K562 (cell line): Measurements from ENCODE around the gene HIPK2. TPM values are rescaled to one million over a fixed set of nuclear protein-coding genes. Genes with fewer than 3 reads are reported as not detected.
A peak's percentile ranks its signal among the peaks of the same experiment; 100 is the strongest.

Experiments used
- ATAC-seq: fragments of 200-7000 bp; cut with Tn5 transposase; 3 replicates; pipeline ENCODE4 v1.9.1; 2020; ENCODE audit warnings: moderate library complexity
- BruUV-seq: library from RNA; stranded (reverse); fragments of 400-500 nt; replicated peaks from 2 replicates; lab custom pipeline; 2021; lab: Mats Ljungman, UMichigan
- CTCF ChIA-PET: fragments of 300-600 bp; formaldehyde crosslinking; extraction: SDS; loops from one replicate; lab custom pipeline; 2021; ENCODE audit warnings: low intra/inter-chr PET ratio; lab: Yijun Ruan, JAX
- POLR2A ChIA-PET: fragments of 300-600, 350-650 bp; sonication (Branson Sonifier 250); formaldehyde crosslinking; extraction: SDS; loops from one replicate; lab custom pipeline; 2021; ENCODE audit warnings: antibody characterized with exemption, inconsistent platforms; lab: Yijun Ruan, JAX
- DNase-seq, 4 experiments: peaks; one replicate each; pipeline versions ENCODE4 v3.0.0 to v3.0.0-alpha.2; 2011 to 2018; ENCODE audit warnings: low spot score in 3 of 4, mixed read lengths in 3 of 4; ENCODE audit errors: extremely low read depth in 1 of 4
- FAIRE-seq: peaks from 2 replicates; lab custom pipeline; 2011; peaks lifted over from hg19 to GRCh38; lab: Jason Lieb, UNC
- H2AFZ ChIP-seq: 2 replicates; pipeline ENCODE4 v1.6.0; 2011; ENCODE audit warnings: low read depth, low read length, control low read depth, inconsistent platforms
- H3K27ac ChIP-seq: fragments of 200-600 bp; 3 replicates; pipeline ENCODE4 v1.8.0; 2011; ENCODE audit warnings: low read depth, mild to moderate bottlenecking, control low read depth, inconsistent platforms, low read length, moderate library complexity, mixed read lengths; ENCODE audit errors: extremely low read depth
- H3K27me3 ChIP-seq, 2 experiments: fragments of 300-600 bp in 1 of 2; 2 replicates in 1 of 2; 3 replicates in 1 of 2; pipeline versions ENCODE4 v1.6.0 to v1.8.0; 2011; ENCODE audit warnings: inconsistent platforms in 2 of 2, low read length in 2 of 2, mild to moderate bottlenecking in 1 of 2, mixed read lengths in 1 of 2, moderate library complexity in 1 of 2; ENCODE audit not compliant: control insufficient read depth in 2 of 2, insufficient read depth in 2 of 2
- H3K36me3 ChIP-seq: fragments of 300-600 bp; 3 replicates; pipeline ENCODE4 v1.8.0; 2011; ENCODE audit warnings: mild to moderate bottlenecking, low read length, inconsistent platforms; ENCODE audit not compliant: control insufficient read depth, insufficient read depth
- H3K4me1 ChIP-seq, 2 experiments: fragments of 200-600 bp in 1 of 2; replicated peaks in 1 of 2; 2 replicates in 1 of 2; 3 replicates in 1 of 2; pipeline versions ENCODE4 v1.5.1 to v1.8.0; 2011; ENCODE audit warnings: inconsistent platforms in 2 of 2, low read length in 2 of 2, mild to moderate bottlenecking in 1 of 2, mixed read lengths in 1 of 2, moderate library complexity in 1 of 2; ENCODE audit not compliant: control insufficient read depth in 2 of 2, insufficient read depth in 2 of 2
- H3K4me2 ChIP-seq: 2 replicates; pipeline ENCODE4 v1.6.1; 2011; ENCODE audit warnings: low read length, control low read depth, inconsistent platforms, mixed read lengths; ENCODE audit not compliant: insufficient read depth
- H3K4me3 ChIP-seq: fragments of 200-600 bp; sonication (generic), shearing (Covaris generic); 2 replicates; pipeline ENCODE4 v1.5.1; 2016; ENCODE audit warnings: control low read depth, inconsistent platforms
- H3K79me2 ChIP-seq: fragments of 200-600 bp; 3 replicates; pipeline ENCODE4 v1.8.0; 2011; ENCODE audit warnings: low read length, inconsistent platforms; ENCODE audit not compliant: control insufficient read depth, insufficient read depth
- H3K9ac ChIP-seq, 2 experiments: 2 replicates each; pipeline versions ENCODE4 v1.6.0 to v1.6.1; 2011; ENCODE audit warnings: low read depth in 2 of 2, low read length in 2 of 2, control low read depth in 1 of 2, inconsistent platforms in 1 of 2, mild to moderate bottlenecking in 1 of 2, mixed read lengths in 1 of 2; ENCODE audit not compliant: insufficient read depth in 1 of 2
- H3K9me1 ChIP-seq: one replicate; pipeline ENCODE4 v1.6.0; 2011; ENCODE audit warnings: inconsistent platforms, mild to moderate bottlenecking, low read length, moderate library complexity; ENCODE audit not compliant: control insufficient read depth, insufficient read depth
- H3K9me3 ChIP-seq: replicated peaks from 2 replicates; pipeline ENCODE4 v1.5.1; 2011; ENCODE audit warnings: low read depth, low read length, inconsistent platforms; ENCODE audit not compliant: control insufficient read depth, insufficient read depth
- H4K20me1 ChIP-seq: replicated peaks from 2 replicates; pipeline ENCODE4 v1.6.1; 2011; ENCODE audit warnings: low read length, inconsistent platforms, mixed read lengths; ENCODE audit not compliant: control insufficient read depth, insufficient read depth
- WGBS: fragments of 100-300 bp; shearing (Covaris generic); methylation state at CpG from one replicate; pipeline ENCODE4 v1.1.6; 2016; ENCODE audit warnings: low coverage, mixed read lengths; ENCODE audit not compliant: insufficient coverage; ENCODE audit errors: missing lambda C conversion rate; 5-methylcytosine and 5-hydroxymethylcytosine counted together
- in situ Hi-C: fragments of 300-500 bp; cut with MboI; formaldehyde crosslinking; loops from 4 replicates; pipeline ENCODE4 v1.15.0; 2018; ENCODE audit warnings: inconsistent platforms, mixed read lengths
- intact Hi-C: fragments of 100-400 bp; cut with micrococcal nuclease; formaldehyde crosslinking; loops from 2 replicates; pipeline ENCODE4 v1.14.2; 2022
- polyA plus RNA-seq, 8 experiments: library from polyadenylated mRNA; depleted of rRNA in 4 of 8; stranded (reverse) in 5 of 8; unstranded in 3 of 8; fragments of >200 nt; fragmentation: Nextera tagmentation in 2 of 8; fragmentation: Illumina TruSeq in 1 of 8; extraction: Ambion mirVana in 2 of 8; extraction: Trizol in 1 of 8; gene quantifications; 2 replicates each; pipeline versions ENCODE4 v1.2.1 to v1.2.3, GENCODE V29; 2011 to 2014; ENCODE audit warnings: inconsistent platforms in 1 of 8, missing spikeins in 1 of 8
- total RNA-seq, 7 experiments: library from RNA; depleted of rRNA in 6 of 7; stranded (reverse); fragments of >200 nt in 6 of 7; fragmentation: Illumina TruSeq in 2 of 7; extraction: Trizol in 2 of 7; gene quantifications; 2 replicates each; pipeline versions ENCODE4 v1.2.1 to v1.2.3, GENCODE V29; 2011 to 2021; ENCODE audit warnings: low replicate concordance in 1 of 7
- TF ChIP-seq, protein P1 (sequence below): fragments of 250-450 bp; sonication (Bioruptor Pico); IDR thresholded peaks from 2 replicates; pipeline ENCODE4 v1.4.0; 2020; ENCODE audit warnings: borderline replicate concordance
- TF ChIP-seq, protein P2 (sequence below), 2 experiments: fragments of 450-650 bp; formaldehyde crosslinking in 1 of 2; IDR thresholded peaks; 2 replicates each; pipeline versions ENCODE4 v1.4.0 to v1.6.1; 2014 to 2020; ENCODE audit warnings: mild to moderate bottlenecking in 2 of 2, borderline replicate concordance in 1 of 2, low read depth in 1 of 2

Gene HIPK2
- total and polyA plus RNA-seq, 9 of the 15 experiments (the other 6 are each of a cell fraction or from before 2014, with no cell fraction given) = 0.69 to 19.8 (median 5.1) TPM

DNA sequence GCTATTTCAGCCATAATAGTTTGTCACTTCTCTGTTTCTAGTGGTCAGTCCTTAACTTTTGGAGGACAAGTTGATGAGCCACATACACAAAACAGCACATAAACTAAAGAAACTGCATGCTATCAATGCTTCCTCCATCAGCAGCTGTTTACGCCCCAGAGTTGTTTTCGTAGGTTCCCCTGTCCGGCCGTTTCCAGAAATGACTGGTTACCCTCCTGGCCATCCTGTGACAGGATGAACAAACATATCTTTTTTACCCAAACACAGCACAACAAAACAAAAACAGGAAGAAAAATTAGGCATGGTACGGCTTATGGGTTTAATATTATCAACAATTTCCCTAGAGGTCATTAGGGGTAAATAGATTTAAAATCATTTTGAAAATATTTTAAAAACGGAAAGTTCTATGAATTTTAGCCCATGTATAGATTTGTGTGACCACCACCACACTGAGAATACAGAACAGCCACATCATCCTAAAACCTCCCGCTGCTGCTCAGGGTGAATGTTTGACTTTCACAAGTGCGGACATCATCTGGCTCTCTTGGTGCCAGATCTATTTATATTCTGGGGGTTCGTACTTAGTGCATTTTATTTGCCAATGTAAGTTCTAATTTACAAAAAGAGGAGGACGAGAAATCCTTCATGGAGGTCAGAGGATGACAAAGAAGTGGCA, 74.8 kb downstream of the HIPK2 start:
- Histone ChIP-seq H3K4me2 (no peak overlapping the region), H3K4me3 (no peak overlapping the region), H3K27me3 (no peaks in the 10 kb centered on the region), H2AFZ (no peak overlapping the region), H3K9me1 (peaks cover 6% of the 10 kb centered on the region), H3K9me3 (no peaks in the 10 kb centered on the region), H3K27ac (no peak overlapping the region), H3K4me1 (peaks cover 5 to 6% of the 10 kb centered on the region in 2 experiments; a peak in 3 of 5 replicates), H3K36me3 (peaks cover 3% of the 10 kb centered on the region), H3K79me2 (no peaks in the 10 kb centered on the region), H4K20me1 (peaks cover 9% of the 10 kb centered on the region), H3K9ac (no peak overlapping the region)
- ATAC-seq = no peak
- ChIA-PET POLR2A (interaction anchor here (0.7 to 1.3 kb wide), 4 partner anchors 17 to 1127 kb away, joined by 3 to 5 read pairs (median 3); no protein-coding TSS in a partner anchor), CTCF (no interaction called here)
- BruUV-seq = no TSS peak
- FAIRE-seq = no peak
- no peak for DNase-seq
- 72% methylated on average over 10 of the region's 10 CpGs for WGBS
- intact Hi-C loops = no loop called here
- TF ChIP-seq, protein P1, sequence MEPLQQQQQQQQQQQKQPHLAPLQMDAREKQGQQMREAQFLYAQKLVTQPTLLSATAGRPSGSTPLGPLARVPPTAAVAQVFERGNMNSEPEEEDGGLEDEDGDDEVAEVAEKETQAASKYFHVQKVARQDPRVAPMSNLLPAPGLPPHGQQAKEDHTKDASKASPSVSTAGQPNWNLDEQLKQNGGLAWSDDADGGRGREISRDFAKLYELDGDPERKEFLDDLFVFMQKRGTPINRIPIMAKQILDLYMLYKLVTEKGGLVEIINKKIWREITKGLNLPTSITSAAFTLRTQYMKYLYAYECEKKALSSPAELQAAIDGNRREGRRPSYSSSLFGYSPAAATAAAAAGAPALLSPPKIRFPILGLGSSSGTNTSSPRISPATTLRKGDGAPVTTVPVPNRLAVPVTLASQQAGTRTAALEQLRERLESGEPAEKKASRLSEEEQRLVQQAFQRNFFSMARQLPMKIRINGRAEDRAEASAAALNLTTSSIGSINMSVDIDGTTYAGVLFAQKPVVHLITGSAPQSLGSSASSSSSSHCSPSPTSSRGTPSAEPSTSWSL = no peak
- TF ChIP-seq, protein P2, sequence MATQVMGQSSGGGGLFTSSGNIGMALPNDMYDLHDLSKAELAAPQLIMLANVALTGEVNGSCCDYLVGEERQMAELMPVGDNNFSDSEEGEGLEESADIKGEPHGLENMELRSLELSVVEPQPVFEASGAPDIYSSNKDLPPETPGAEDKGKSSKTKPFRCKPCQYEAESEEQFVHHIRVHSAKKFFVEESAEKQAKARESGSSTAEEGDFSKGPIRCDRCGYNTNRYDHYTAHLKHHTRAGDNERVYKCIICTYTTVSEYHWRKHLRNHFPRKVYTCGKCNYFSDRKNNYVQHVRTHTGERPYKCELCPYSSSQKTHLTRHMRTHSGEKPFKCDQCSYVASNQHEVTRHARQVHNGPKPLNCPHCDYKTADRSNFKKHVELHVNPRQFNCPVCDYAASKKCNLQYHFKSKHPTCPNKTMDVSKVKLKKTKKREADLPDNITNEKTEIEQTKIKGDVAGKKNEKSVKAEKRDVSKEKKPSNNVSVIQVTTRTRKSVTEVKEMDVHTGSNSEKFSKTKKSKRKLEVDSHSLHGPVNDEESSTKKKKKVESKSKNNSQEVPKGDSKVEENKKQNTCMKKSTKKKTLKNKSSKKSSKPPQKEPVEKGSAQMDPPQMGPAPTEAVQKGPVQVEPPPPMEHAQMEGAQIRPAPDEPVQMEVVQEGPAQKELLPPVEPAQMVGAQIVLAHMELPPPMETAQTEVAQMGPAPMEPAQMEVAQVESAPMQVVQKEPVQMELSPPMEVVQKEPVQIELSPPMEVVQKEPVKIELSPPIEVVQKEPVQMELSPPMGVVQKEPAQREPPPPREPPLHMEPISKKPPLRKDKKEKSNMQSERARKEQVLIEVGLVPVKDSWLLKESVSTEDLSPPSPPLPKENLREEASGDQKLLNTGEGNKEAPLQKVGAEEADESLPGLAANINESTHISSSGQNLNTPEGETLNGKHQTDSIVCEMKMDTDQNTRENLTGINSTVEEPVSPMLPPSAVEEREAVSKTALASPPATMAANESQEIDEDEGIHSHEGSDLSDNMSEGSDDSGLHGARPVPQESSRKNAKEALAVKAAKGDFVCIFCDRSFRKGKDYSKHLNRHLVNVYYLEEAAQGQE (IDR thresholded peaks at IDR 0.05; ENCODE audit: borderline replicate concordance) = peak; percentile 54
- TF ChIP-seq, protein P2 (CRISPR knock-in tag; IDR thresholded peaks at IDR 0.05; ENCODE audit: low read depth) = no peak
- in situ Hi-C loops = no loop called here
